DND-41 (cell line): ENCODE results near the gene PRPF38B.

ENCODE experiments used
- ATAC-seq: fragments of 200-7000 bp; cut with Tn5 transposase; 3 replicates; pipeline ENCODE4 v1.9.1; 2021; ENCODE audit warnings: low read depth; ENCODE audit not compliant: insufficient read depth
- DNase-seq: peaks from one replicate; pipeline ENCODE4 v3.0.0-alpha.2; 2020
- H2AFZ ChIP-seq: 2 replicates; pipeline ENCODE4 v1.6.0; 2012; ENCODE audit warnings: low read depth, low read length
- H3K27ac ChIP-seq: 2 replicates; pipeline ENCODE4 v1.5.1; 2012; ENCODE audit warnings: low read length, inconsistent platforms
- H3K27me3 ChIP-seq: fragments of 200-600 bp; sonication (generic); 2 replicates; pipeline ENCODE4 v1.6.0; 2012; ENCODE audit warnings: low read length, mild to moderate bottlenecking, inconsistent platforms; ENCODE audit not compliant: insufficient read depth, poor library complexity
- H3K36me3 ChIP-seq: 2 replicates; pipeline ENCODE4 v1.5.1; 2012; ENCODE audit warnings: low read length, inconsistent platforms; ENCODE audit not compliant: insufficient read depth
- H3K4me1 ChIP-seq: 2 replicates; pipeline ENCODE4 v1.5.1; 2012; ENCODE audit warnings: mild to moderate bottlenecking, low read length; ENCODE audit not compliant: insufficient read depth
- H3K4me2 ChIP-seq: 2 replicates; pipeline ENCODE4 v1.6.0; 2012; ENCODE audit warnings: mild to moderate bottlenecking, moderate library complexity, low read length, inconsistent platforms; ENCODE audit not compliant: insufficient read depth
- H3K4me3 ChIP-seq, 2 experiments: fragments of 200-600 bp in 1 of 2; shearing (Covaris generic) in 1 of 2; 2 replicates each; pipeline ENCODE4 v1.5.1; 2012 to 2016; ENCODE audit warnings: inconsistent platforms in 2 of 2, low read length in 2 of 2, mild to moderate bottlenecking in 2 of 2, low read depth in 1 of 2, moderate library complexity in 1 of 2
- H3K79me2 ChIP-seq: 2 replicates; pipeline ENCODE4 v1.6.0; 2012; ENCODE audit warnings: low read length, inconsistent platforms; ENCODE audit not compliant: insufficient read depth
- H3K9ac ChIP-seq: 2 replicates; pipeline ENCODE4 v1.6.0; 2012; ENCODE audit warnings: low read depth, mild to moderate bottlenecking, inconsistent platforms, low read length, moderate library complexity
- H3K9me3 ChIP-seq: 2 replicates; pipeline ENCODE4 v1.5.1; 2012; ENCODE audit warnings: low read length, moderate library complexity, mild to moderate bottlenecking, inconsistent platforms; ENCODE audit not compliant: insufficient read depth, severe bottlenecking
- H4K20me1 ChIP-seq: 2 replicates; pipeline ENCODE4 v1.6.0; 2012; ENCODE audit warnings: low read length; ENCODE audit not compliant: insufficient read depth
- EZH2 ChIP-seq: IDR thresholded peaks from 3 replicates; pipeline ENCODE4 v1.6.1; 2012; ENCODE audit warnings: borderline replicate concordance, low read depth, mild to moderate bottlenecking, moderate library complexity, low read length, inconsistent platforms; ENCODE audit not compliant: severe bottlenecking
- TF ChIP-seq, protein P1 (sequence below): IDR thresholded peaks from 2 replicates; pipeline ENCODE4 v1.5.1; 2012; ENCODE audit warnings: borderline replicate concordance, low read length, moderate library complexity, mild to moderate bottlenecking; ENCODE audit not compliant: poor library complexity, severe bottlenecking; ENCODE audit errors: extremely low read depth

Gene PRPF38B

DNA sequence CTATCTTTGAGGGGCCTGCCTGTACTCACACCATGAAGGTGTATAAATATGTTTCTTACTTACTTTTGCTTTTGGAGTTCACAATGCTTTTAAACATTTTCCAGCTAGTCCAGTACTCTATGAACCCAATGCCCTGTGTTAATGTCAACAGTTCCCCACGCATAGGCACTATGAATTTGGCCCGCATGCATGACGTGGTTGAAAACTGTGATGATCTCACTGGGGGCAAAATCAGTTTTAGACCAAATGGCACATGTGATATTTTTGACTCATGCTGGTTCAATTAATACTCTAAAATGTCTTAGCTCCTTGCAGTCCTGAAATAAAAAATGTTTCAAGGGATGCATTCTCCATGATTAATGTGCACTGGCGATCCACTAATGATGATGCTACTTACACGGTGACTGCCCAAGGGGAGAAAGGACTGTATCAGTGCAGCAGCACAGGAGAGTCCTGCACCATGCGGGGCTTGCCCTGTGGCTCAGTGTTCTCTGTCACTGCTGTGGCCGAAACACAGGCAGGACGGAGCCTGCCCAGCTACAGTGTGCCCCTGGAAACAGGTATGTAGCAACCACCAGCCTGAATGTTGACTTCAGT is 36.3 kb downstream of the PRPF38B start:
- ATAC-seq (no peak), DNase-seq (no peak)
- no peak overlapping the region for H3K4me3 ChIP-seq
- H2AFZ ChIP-seq = no peak overlapping the region
- H3K36me3 ChIP-seq = no peaks in the 10 kb centered on the region
- no peaks in the 10 kb centered on the region for H3K79me2 ChIP-seq
- no peaks in the 10 kb centered on the region for H3K9me3 ChIP-seq
- H3K27ac ChIP-seq = no peak overlapping the region
- no peaks in the 10 kb centered on the region for H3K27me3 ChIP-seq
- no peaks in the 10 kb centered on the region for H4K20me1 ChIP-seq
- no peak for TF ChIP-seq EZH2
- no peak overlapping the region for H3K4me2 ChIP-seq
- H3K9ac ChIP-seq = no peak overlapping the region
- H3K4me1 ChIP-seq = no peaks in the 10 kb centered on the region

GRCh38 chr1:108729481-108729880 is 37.4 kb downstream of the PRPF38B start:
- TF ChIP-seq EZH2 = no peak
- TF ChIP-seq, protein P1, sequence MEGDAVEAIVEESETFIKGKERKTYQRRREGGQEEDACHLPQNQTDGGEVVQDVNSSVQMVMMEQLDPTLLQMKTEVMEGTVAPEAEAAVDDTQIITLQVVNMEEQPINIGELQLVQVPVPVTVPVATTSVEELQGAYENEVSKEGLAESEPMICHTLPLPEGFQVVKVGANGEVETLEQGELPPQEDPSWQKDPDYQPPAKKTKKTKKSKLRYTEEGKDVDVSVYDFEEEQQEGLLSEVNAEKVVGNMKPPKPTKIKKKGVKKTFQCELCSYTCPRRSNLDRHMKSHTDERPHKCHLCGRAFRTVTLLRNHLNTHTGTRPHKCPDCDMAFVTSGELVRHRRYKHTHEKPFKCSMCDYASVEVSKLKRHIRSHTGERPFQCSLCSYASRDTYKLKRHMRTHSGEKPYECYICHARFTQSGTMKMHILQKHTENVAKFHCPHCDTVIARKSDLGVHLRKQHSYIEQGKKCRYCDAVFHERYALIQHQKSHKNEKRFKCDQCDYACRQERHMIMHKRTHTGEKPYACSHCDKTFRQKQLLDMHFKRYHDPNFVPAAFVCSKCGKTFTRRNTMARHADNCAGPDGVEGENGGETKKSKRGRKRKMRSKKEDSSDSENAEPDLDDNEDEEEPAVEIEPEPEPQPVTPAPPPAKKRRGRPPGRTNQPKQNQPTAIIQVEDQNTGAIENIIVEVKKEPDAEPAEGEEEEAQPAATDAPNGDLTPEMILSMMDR = no peak
- Histone ChIP-seq H3K9me3 (no peaks in the 10 kb centered on the region), H4K20me1 (no peaks in the 10 kb centered on the region), H3K4me3 (no peak overlapping the region), H3K9ac (no peak overlapping the region), H3K4me1 (no peaks in the 10 kb centered on the region), H3K79me2 (no peaks in the 10 kb centered on the region), H2AFZ (no peak overlapping the region), H3K36me3 (no peaks in the 10 kb centered on the region), H3K27ac (no peak overlapping the region), H3K4me2 (no peak overlapping the region), H3K27me3 (peaks cover 3% of the 10 kb centered on the region)
- DNase-seq = no peak
- no peak for ATAC-seq

- no peak overlapping the region for H3K4me3 ChIP-seq
- peaks cover 15% of the 10 kb centered on the region for H3K27me3 ChIP-seq
- H3K27ac ChIP-seq = no peak overlapping the region
- H3K4me1 ChIP-seq = no peaks in the 10 kb centered on the region
- H2AFZ ChIP-seq = no peak overlapping the region
- TF ChIP-seq EZH2 = no peak
- TF ChIP-seq, protein P1 = no peak
- H3K4me2 ChIP-seq = no peak overlapping the region
- ATAC-seq (no peak), DNase-seq (no peak)
- H3K79me2 ChIP-seq = no peaks in the 10 kb centered on the region
- H3K9ac ChIP-seq = no peak overlapping the region
- H4K20me1 ChIP-seq = no peaks in the 10 kb centered on the region
- no peaks in the 10 kb centered on the region for H3K36me3 ChIP-seq
- no peaks in the 10 kb centered on the region for H3K9me3 ChIP-seq
Measured at GRCh38 chr1:108732398-108732797, 40.3 kb downstream of the PRPF38B start.

GRCh38 chr1:108734171-108734865 is 42.2 kb downstream of the PRPF38B start:
- H3K36me3 ChIP-seq = no peaks in the 10 kb centered on the region
- no peaks in the 10 kb centered on the region for H4K20me1 ChIP-seq
- H3K27ac ChIP-seq = no peak overlapping the region
- H3K9me3 ChIP-seq = no peaks in the 10 kb centered on the region
- no peak overlapping the region for H3K4me2 ChIP-seq
- ATAC-seq (no peak), DNase-seq (no peak)
- peaks cover 15% of the 10 kb centered on the region for H3K27me3 ChIP-seq
- no peak overlapping the region for H3K9ac ChIP-seq
- no peak overlapping the region for H3K4me3 ChIP-seq
- H3K79me2 ChIP-seq = no peaks in the 10 kb centered on the region
- TF ChIP-seq, protein P1 = no peak
- TF ChIP-seq EZH2 = no peak
- H2AFZ ChIP-seq = no peak overlapping the region
- no peaks in the 10 kb centered on the region for H3K4me1 ChIP-seq
